ENCODE measurements around the gene IP6K1. TPM values are rescaled to one million over a fixed set of nuclear protein-coding genes. Genes with fewer than 3 reads are reported as not detected.
"Not testable (repeated sequence)": the region's sequence is repeated elsewhere in the genome, so short reads cannot be mapped to it uniquely, and the experiment has no call there.

The IP6K1 gene
- total and polyA plus RNA-seq, 12 donors = 12.3 to 73.9 (median 44.2) TPM

DNA sequence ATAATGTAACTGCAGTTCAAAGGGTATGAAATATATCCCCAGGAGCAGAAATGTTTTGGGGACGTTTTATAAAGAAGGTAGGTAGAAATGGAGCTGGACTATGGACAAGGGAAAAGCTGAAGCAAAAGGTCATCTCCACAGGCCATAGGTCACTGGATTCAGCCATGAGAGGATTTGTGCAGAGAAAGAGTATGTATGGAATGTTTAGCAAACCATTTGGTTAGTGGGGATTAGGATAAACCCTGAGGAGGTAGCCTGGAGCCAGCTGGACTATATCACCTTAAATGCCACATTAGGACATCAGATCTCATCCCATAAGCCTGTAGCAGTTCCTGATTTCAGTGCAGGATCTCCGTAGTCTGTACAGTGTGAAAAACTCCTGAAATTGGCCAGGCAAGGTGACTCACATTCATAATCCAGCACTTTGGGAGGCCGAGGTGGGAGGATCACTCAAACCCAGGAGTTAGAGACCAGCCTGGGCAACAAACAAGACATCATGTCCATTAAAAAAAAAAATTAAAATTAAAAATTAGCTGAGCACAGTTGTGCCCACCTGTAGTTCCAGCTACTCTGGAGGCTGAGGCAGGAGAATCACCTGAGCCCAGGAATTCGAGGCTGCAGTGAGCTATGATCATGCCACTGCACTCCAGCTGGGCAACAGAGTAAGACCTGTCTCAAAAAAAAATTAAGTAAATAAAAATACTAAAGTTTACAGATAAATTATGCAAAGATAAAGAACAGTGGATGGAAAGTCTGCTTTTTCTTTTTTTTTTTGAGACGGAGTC, 4.7 kb downstream of the IP6K1 start:
- DNase-seq = peak in 1 of 7 donors; percentile 2
- Histone ChIP-seq H3K4me1 (replicated peaks in 1 of 2) (peaks cover 0 to 29% of the 10 kb centered on the region in 2 donors), H3K27me3 (no peaks in the 10 kb centered on the region), H3K36me3 (replicated peaks in 1 of 2) (peaks cover 0 to 14% of the 10 kb centered on the region in 2 donors), H3K4me3 (no peak overlapping the region), H3K9me3 (replicated peaks in 1 of 3) (no peaks in the 10 kb centered on the region), H3K27ac (no peak overlapping the region)
- TF ChIP-seq POLR2A (IDR thresholded peaks at IDR 0.05) = no peak
- TF ChIP-seq, protein P1, sequence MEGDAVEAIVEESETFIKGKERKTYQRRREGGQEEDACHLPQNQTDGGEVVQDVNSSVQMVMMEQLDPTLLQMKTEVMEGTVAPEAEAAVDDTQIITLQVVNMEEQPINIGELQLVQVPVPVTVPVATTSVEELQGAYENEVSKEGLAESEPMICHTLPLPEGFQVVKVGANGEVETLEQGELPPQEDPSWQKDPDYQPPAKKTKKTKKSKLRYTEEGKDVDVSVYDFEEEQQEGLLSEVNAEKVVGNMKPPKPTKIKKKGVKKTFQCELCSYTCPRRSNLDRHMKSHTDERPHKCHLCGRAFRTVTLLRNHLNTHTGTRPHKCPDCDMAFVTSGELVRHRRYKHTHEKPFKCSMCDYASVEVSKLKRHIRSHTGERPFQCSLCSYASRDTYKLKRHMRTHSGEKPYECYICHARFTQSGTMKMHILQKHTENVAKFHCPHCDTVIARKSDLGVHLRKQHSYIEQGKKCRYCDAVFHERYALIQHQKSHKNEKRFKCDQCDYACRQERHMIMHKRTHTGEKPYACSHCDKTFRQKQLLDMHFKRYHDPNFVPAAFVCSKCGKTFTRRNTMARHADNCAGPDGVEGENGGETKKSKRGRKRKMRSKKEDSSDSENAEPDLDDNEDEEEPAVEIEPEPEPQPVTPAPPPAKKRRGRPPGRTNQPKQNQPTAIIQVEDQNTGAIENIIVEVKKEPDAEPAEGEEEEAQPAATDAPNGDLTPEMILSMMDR (IDR thresholded peaks at IDR 0.05) = no peak
- WGBS, 4 donors = 80 to 93% (median 85%) methylated on average over 4 to 5 of the region's 5 CpGs
- intact Hi-C loops (cut with DNase I) = no loop called here

DNA sequence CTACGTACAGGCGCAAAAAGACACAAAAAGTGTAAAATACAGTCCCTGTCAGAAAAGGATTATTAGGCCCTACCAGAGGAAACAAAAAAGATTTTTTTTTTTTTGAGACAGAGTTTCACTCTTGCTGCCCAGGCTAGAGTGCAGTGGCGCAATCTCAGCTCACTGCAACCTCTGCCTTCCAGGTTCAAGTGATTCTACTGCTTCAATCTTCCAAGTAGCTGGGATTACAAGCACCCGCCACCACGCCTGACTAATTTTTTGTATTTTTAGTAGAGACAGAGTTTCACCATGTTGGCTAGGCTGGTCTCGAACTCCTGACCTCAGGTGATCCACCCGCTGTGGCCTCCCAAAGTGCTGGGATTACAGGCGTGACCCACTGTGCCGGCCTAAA, 5.4 kb downstream of the IP6K1 start:
- intact Hi-C loops (cut with DNase I); H3K27me3 ChIP-seq; DNase-seq; H3K9me3 ChIP-seq (replicated peaks in 1 of 3); H3K27ac ChIP-seq; H3K4me3 ChIP-seq: not testable (repeated sequence)
- peaks cover 0 to 31% of the 10 kb centered on the region in 2 donors for H3K4me1 ChIP-seq (replicated peaks in 1 of 2)
- peaks cover 0 to 14% of the 10 kb centered on the region in 2 donors for H3K36me3 ChIP-seq (replicated peaks in 1 of 2)
- 84 to 92% (median 87%) methylated on average over 9 of the region's 9 CpGs for WGBS, 4 donors

GRCh38 chr3:49780080-49780974, 6.0 kb downstream of the IP6K1 start:
- WGBS, 4 donors = 39 to 65% (median 52%) methylated on average over 4 of the region's 4 CpGs
- Histone ChIP-seq H3K27ac (no peak overlapping the region), H3K36me3 (replicated peaks in 1 of 2) (peaks cover 0 to 14% of the 10 kb centered on the region in 2 donors), H3K27me3 (no peaks in the 10 kb centered on the region), H3K4me3 (no peak overlapping the region), H3K9me3 (replicated peaks in 1 of 3) (no peaks in the 10 kb centered on the region), H3K4me1 (replicated peaks in 1 of 2) (peaks cover 0 to 31% of the 10 kb centered on the region in 2 donors)
- TF ChIP-seq POLR2A (IDR thresholded peaks at IDR 0.05) = no peak
- TF ChIP-seq, protein P1 (IDR thresholded peaks at IDR 0.05) = no peak
- intact Hi-C loops (cut with DNase I) = no loop called here
- peak in 1 of 7 donors; percentile 39 for DNase-seq

DNA sequence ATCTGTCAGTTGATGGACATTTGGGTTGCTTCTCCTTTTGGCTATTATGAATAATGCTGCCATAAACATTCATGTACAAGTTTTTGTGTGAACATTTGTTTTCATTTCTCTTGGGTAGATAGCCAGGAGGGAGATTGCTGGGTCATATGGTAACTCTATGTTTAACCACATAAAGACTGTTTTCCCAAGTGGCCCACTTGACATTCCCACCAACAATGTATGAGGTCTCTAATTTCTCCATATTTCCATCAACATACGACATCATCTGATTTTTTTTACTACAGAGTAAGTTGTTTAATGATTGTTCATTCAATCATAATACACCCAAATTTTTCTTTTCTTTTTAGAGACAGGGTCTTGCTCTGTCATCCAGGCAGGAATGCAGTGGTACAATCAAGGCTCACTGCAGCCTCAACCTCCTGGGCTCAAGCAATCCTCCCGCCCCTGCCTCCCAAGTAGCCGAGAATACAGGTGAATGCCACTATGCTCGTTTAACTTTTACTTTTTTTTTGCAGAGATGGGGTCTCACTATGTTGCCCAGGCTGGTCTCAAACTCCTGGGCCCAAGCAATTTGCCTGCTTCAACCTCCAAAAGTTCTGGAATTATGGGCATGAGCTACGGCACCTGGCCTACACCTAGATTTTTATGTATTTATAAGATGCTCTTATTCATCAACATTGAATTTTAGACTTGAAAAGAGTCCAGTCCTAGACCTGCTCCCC, 6.8 kb downstream of the IP6K1 start:
- intact Hi-C loops (cut with DNase I) = no loop called here
- H3K27me3 ChIP-seq = no peaks in the 10 kb centered on the region
- peak in 1 of 7 donors; percentile 39 for DNase-seq
- no peak overlapping the region for H3K27ac ChIP-seq
- no peak overlapping the region for H3K4me3 ChIP-seq
- H3K4me1 ChIP-seq (replicated peaks in 1 of 2) = peaks cover 0 to 26% of the 10 kb centered on the region in 2 donors
- WGBS, 4 donors = 89 to 96% (median 94%) methylated on average over 5 of the region's 5 CpGs
- peaks cover 0 to 14% of the 10 kb centered on the region in 2 donors for H3K36me3 ChIP-seq (replicated peaks in 1 of 2)
- no peak for TF ChIP-seq POLR2A (IDR thresholded peaks at IDR 0.05)
- TF ChIP-seq, protein P1 (IDR thresholded peaks at IDR 0.05) = no peak
- no peaks in the 10 kb centered on the region for H3K9me3 ChIP-seq (replicated peaks in 1 of 3)

DNA sequence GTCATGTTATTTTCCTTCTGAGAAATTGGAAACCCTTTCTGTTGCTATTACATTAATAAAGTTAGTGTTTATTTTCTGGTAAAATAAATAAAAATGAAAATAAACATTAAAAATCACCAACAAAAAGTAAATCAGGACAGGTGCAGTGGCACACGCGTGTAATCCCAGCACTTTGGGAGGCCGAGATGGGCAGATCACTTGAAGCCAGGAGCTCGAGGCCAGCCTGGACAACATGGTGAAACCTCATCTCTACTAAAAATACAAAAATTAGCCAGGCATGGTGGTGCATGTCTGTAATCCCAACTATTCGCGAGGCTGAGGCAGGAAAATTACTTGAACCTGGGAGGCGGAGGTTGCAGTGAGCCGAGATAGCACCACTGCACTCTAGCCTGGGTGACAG, 10.2 kb downstream of the IP6K1 start:
- H3K27me3 ChIP-seq; H3K27ac ChIP-seq; H3K36me3 ChIP-seq (replicated peaks in 1 of 2); H3K9me3 ChIP-seq (replicated peaks in 1 of 3); intact Hi-C loops (cut with DNase I); H3K4me3 ChIP-seq: not testable (repeated sequence)
- WGBS, 4 donors = 89 to 96% (median 94%) methylated on average over 8 of the region's 8 CpGs
- H3K4me1 ChIP-seq (replicated peaks in 1 of 2) = peaks cover 0 to 17% of the 10 kb centered on the region in 2 donors
- DNase-seq = peak in 2 of 7 donors; percentile 5 to 35
